Stimulated activated naive CD8-positive, alpha-beta T cell treated with anti-CD3 and anti-CD28 coated beads, Interleukin-15, amount 100 ng/mL, for 72 hours (primary cell): ENCODE data around the gene CHPF.

ENCODE experiments used
- ATAC-seq: fragments of 150-1000 bp; cut with Tn5 transposase; 2 replicates; pipeline ENCODE4 v1.10.0; 2021; ENCODE audit warnings: mild to moderate bottlenecking, moderate library complexity
- DNase-seq, 2 donors: peaks; one replicate each; pipeline ENCODE4 v3.0.0; 2021 to 2022
- H3K27ac Mint-ChIP-seq, 2 donors: one replicate each; pipeline ENCODE4 v1.8.0; 2022; ENCODE audit warnings: mild to moderate bottlenecking in 2 of 2, mixed read lengths in 2 of 2, moderate library complexity in 2 of 2
- H3K27me3 Mint-ChIP-seq: one replicate; pipeline ENCODE4 v1.8.0; 2022; ENCODE audit warnings: mixed read lengths
- H3K4me1 Mint-ChIP-seq: one replicate; pipeline ENCODE4 v1.8.0; 2022; ENCODE audit warnings: mild to moderate bottlenecking, mixed read lengths
- H3K4me3 Mint-ChIP-seq, 2 donors: one replicate each; pipeline ENCODE4 v1.8.0; 2022; ENCODE audit warnings: mild to moderate bottlenecking in 2 of 2, mixed read lengths in 2 of 2, moderate library complexity in 1 of 2
- H3K9me3 Mint-ChIP-seq, 2 donors: one replicate each; pipeline ENCODE4 v1.8.0; 2022; ENCODE audit warnings: mixed read lengths in 2 of 2

The CHPF gene

GRCh38 chr2:219492575-219492974, 51.0 kb downstream of the CHPF start:
- Mint-ChIP-seq H3K27ac (no peak overlapping the region), H3K4me1 (peaks cover 16% of the 10 kb centered on the region), H3K4me3 (no peak overlapping the region), H3K9me3 (no peaks in the 10 kb centered on the region), H3K27me3 (peaks cover 89% of the 10 kb centered on the region)
- no peak for ATAC-seq
- DNase-seq, result no peak

- Mint-ChIP-seq H3K9me3 (no peaks in the 10 kb centered on the region), H3K4me3 (no peak overlapping the region), H3K27ac (no peak overlapping the region), H3K27me3 (peaks cover 89% of the 10 kb centered on the region), H3K4me1 (peaks cover 4% of the 10 kb centered on the region)
- DNase-seq, result no peak
- no peak for ATAC-seq
Observed at GRCh38 chr2:219491278-219491963, 52.2 kb downstream of the CHPF start.

- no peak overlapping the region for H3K4me3 Mint-ChIP-seq
Observed at GRCh38 chr2:219490600-219491130, 52.9 kb downstream of the CHPF start.

GRCh38 chr2:219490186-219490585, 53.4 kb downstream of the CHPF start:
- Mint-ChIP-seq H3K4me1 (no peaks in the 10 kb centered on the region), H3K27me3 (peaks cover 89% of the 10 kb centered on the region)

More at GRCh38 chr2:219490600-219491130, 52.9 kb downstream of the CHPF start:
- DNase-seq (no peak), ATAC-seq (no peak)
- H3K27me3 Mint-ChIP-seq, result peaks cover 89% of the 10 kb centered on the region
- no peaks in the 10 kb centered on the region for H3K9me3 Mint-ChIP-seq
- H3K27ac Mint-ChIP-seq, result no peak overlapping the region
- H3K4me1 Mint-ChIP-seq, result no peaks in the 10 kb centered on the region

GRCh38 chr2:219489315-219489714, 54.3 kb downstream of the CHPF start:
- no peak for DNase-seq
- H3K27me3 Mint-ChIP-seq, result peaks cover 89% of the 10 kb centered on the region
- no peak overlapping the region for H3K4me3 Mint-ChIP-seq
- H3K27ac Mint-ChIP-seq, result no peak overlapping the region
- H3K4me1 Mint-ChIP-seq, result peaks cover 1% of the 10 kb centered on the region
- no peak for ATAC-seq
- H3K9me3 Mint-ChIP-seq, result no peaks in the 10 kb centered on the region

More at GRCh38 chr2:219490186-219490585, 53.4 kb downstream of the CHPF start:
- H3K27ac Mint-ChIP-seq, result no peak overlapping the region
- DNase-seq, result no peak
- H3K4me3 Mint-ChIP-seq, result no peak overlapping the region
- no peak for ATAC-seq
- no peaks in the 10 kb centered on the region for H3K9me3 Mint-ChIP-seq
